ENCODE results near the gene ANKK1.

- no peak for TF ChIP-seq EZH2 (IDR thresholded peaks at IDR 0.05; ENCODE audit: insufficient read depth, low read length)
- TF ChIP-seq CTCF (IDR thresholded peaks at IDR 0.05; ENCODE audit: insufficient read depth, low read depth, low read length): no peak
These were observed 49.2 kb downstream of the ANKK1 start for GRCh38 chr11:113436672-113437252.
